ENCODE measurements around the gene TAS1R2. TPM values are rescaled to one million over a fixed set of nuclear protein-coding genes. Genes with fewer than 3 reads are reported as not detected.

TAS1R2 gene
- total RNA-seq, 1 donor from 2014 or later: not detected

GRCh38 chr1:18899363-18900049 is 40.0 kb upstream of the TAS1R2 start:
- no peak for TF ChIP-seq EZH2 (IDR thresholded peaks at IDR 0.05; ENCODE audit: insufficient read depth, low read length)
- no peak for TF ChIP-seq CTCF (IDR thresholded peaks at IDR 0.05; ENCODE audit: insufficient read depth, low read depth, low read length)
- no peak overlapping the region for H3K27ac Mint-ChIP-seq (ENCODE audit: unreplicated experiment)
- no peaks in the 10 kb centered on the region for H3K9me3 Mint-ChIP-seq (ENCODE audit: unreplicated experiment)
- no peaks in the 10 kb centered on the region for H3K36me3 ChIP-seq (ENCODE audit: insufficient read depth, low read length)
- H3K9ac ChIP-seq (ENCODE audit: low read length): no peak overlapping the region
- no peak overlapping the region for H3K27ac ChIP-seq (ENCODE audit: low read depth, low read length)
- H3K4me3 Mint-ChIP-seq (ENCODE audit: unreplicated experiment): no peak overlapping the region
- FAIRE-seq: no peak
- peaks cover 2% of the 10 kb centered on the region for H3K4me1 Mint-ChIP-seq (ENCODE audit: low read depth, unreplicated experiment)
- peaks cover 8% of the 10 kb centered on the region for H3K36me3 Mint-ChIP-seq (ENCODE audit: low read depth, unreplicated experiment)
- DNase-seq (ENCODE audit: low read depth): no peak
- H3K4me2 ChIP-seq (ENCODE audit: low read length): no peak overlapping the region
- no peaks in the 10 kb centered on the region for H3K27me3 ChIP-seq (ENCODE audit: insufficient read depth, low read length)
- no peaks in the 10 kb centered on the region for H3K9me3 ChIP-seq (ENCODE audit: insufficient read depth, low read depth, low read length)
- peaks cover 20% of the 10 kb centered on the region for H4K20me1 ChIP-seq (ENCODE audit: insufficient read depth, low read length)
- no peaks in the 10 kb centered on the region for H3K79me2 ChIP-seq (ENCODE audit: insufficient read depth, low read length)
- no peak overlapping the region for H3K4me3 ChIP-seq (ENCODE audit: insufficient read depth, low read depth, low read length)
- peaks cover 18% of the 10 kb centered on the region for H3K4me1 ChIP-seq (ENCODE audit: insufficient read depth, low read length)
- H3K27me3 Mint-ChIP-seq (ENCODE audit: low read depth, unreplicated experiment): no peaks in the 10 kb centered on the region
- H2AFZ ChIP-seq (ENCODE audit: low read depth, low read length): no peak overlapping the region

- H3K36me3 ChIP-seq (ENCODE audit: insufficient read depth, low read length): no peaks in the 10 kb centered on the region
- DNase-seq (ENCODE audit: low read depth) (no peak), FAIRE-seq (no peak)
- H4K20me1 ChIP-seq (ENCODE audit: insufficient read depth, low read length): peaks cover 13% of the 10 kb centered on the region
- H3K9me3 ChIP-seq (ENCODE audit: insufficient read depth, low read depth, low read length): no peaks in the 10 kb centered on the region
- Mint-ChIP-seq H3K4me1 (ENCODE audit: low read depth, unreplicated experiment) (peaks cover 2% of the 10 kb centered on the region), H3K9me3 (ENCODE audit: unreplicated experiment) (no peaks in the 10 kb centered on the region), H3K4me3 (ENCODE audit: unreplicated experiment) (no peak overlapping the region), H3K36me3 (ENCODE audit: low read depth, unreplicated experiment) (peaks cover 4% of the 10 kb centered on the region), H3K27ac (ENCODE audit: unreplicated experiment) (no peak overlapping the region), H3K27me3 (ENCODE audit: low read depth, unreplicated experiment) (no peaks in the 10 kb centered on the region)
- no peaks in the 10 kb centered on the region for H3K79me2 ChIP-seq (ENCODE audit: insufficient read depth, low read length)
- H3K27me3 ChIP-seq (ENCODE audit: insufficient read depth, low read length): no peaks in the 10 kb centered on the region
- no peak for TF ChIP-seq CTCF (IDR thresholded peaks at IDR 0.05; ENCODE audit: insufficient read depth, low read depth, low read length)
- TF ChIP-seq EZH2 (IDR thresholded peaks at IDR 0.05; ENCODE audit: insufficient read depth, low read length): no peak
- no peak overlapping the region for H3K9ac ChIP-seq (ENCODE audit: low read length)
- H2AFZ ChIP-seq (ENCODE audit: low read depth, low read length): no peak overlapping the region
- no peak overlapping the region for H3K27ac ChIP-seq (ENCODE audit: low read depth, low read length)
- H3K4me2 ChIP-seq (ENCODE audit: low read length): no peak overlapping the region
- peaks cover 15% of the 10 kb centered on the region for H3K4me1 ChIP-seq (ENCODE audit: insufficient read depth, low read length)
- H3K4me3 ChIP-seq (ENCODE audit: insufficient read depth, low read depth, low read length): no peak overlapping the region
Observed at GRCh38 chr1:18898567-18898966, 39.1 kb upstream of the TAS1R2 start.

DNA sequence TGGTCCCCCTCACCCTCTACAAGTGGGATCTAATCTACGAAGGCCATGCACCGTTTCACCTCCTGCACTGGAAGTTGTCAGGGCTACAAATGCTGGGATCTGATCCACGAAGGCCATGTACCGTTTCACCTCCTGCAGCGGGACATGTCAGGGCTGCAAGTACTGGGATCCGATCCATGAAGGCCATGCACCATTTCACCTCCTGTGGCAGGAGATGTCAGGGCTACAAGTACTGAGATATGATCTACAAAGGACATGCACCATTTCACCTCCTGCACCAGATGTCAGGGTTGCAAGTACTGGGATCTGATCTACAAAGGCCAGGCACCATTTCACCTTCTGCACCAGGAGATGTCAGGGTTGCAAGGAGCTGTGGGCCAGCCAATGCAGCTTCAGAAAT is 35.9 kb upstream of the TAS1R2 start:
- FAIRE-seq (no peak), DNase-seq (ENCODE audit: low read depth) (no peak)
- Histone ChIP-seq H3K36me3 (ENCODE audit: insufficient read depth, low read length) (no peaks in the 10 kb centered on the region), H3K27ac (ENCODE audit: low read depth, low read length) (no peak overlapping the region), H3K4me2 (ENCODE audit: low read length) (no peak overlapping the region), H3K4me3 (ENCODE audit: insufficient read depth, low read depth, low read length) (no peak overlapping the region), H3K79me2 (ENCODE audit: insufficient read depth, low read length) (no peaks in the 10 kb centered on the region), H2AFZ (ENCODE audit: low read depth, low read length) (no peak overlapping the region), H3K9me3 (ENCODE audit: insufficient read depth, low read depth, low read length) (no peaks in the 10 kb centered on the region), H4K20me1 (ENCODE audit: insufficient read depth, low read length) (peaks cover 3% of the 10 kb centered on the region), H3K27me3 (ENCODE audit: insufficient read depth, low read length) (no peaks in the 10 kb centered on the region), H3K9ac (ENCODE audit: low read length) (no peak overlapping the region), H3K4me1 (ENCODE audit: insufficient read depth, low read length) (peaks cover 12% of the 10 kb centered on the region)
- Mint-ChIP-seq H3K4me3 (ENCODE audit: unreplicated experiment) (no peak overlapping the region), H3K36me3 (ENCODE audit: low read depth, unreplicated experiment) (peaks cover 6% of the 10 kb centered on the region), H3K27me3 (ENCODE audit: low read depth, unreplicated experiment) (no peaks in the 10 kb centered on the region), H3K4me1 (ENCODE audit: low read depth, unreplicated experiment) (peaks cover 12% of the 10 kb centered on the region), H3K9me3 (ENCODE audit: unreplicated experiment) (no peaks in the 10 kb centered on the region), H3K27ac (ENCODE audit: unreplicated experiment) (peak overlapping the region; percentile 7)
- TF ChIP-seq EZH2 (IDR thresholded peaks at IDR 0.05; ENCODE audit: insufficient read depth, low read length) (no peak), CTCF (IDR thresholded peaks at IDR 0.05; ENCODE audit: insufficient read depth, low read depth, low read length) (no peak)
